Hematopoietic multipotent progenitor cell treated with erythropoietin and hydrocortisone succinate and interleukin-3 and kit ligand, for 15 days (in vitro differentiated cells): ENCODE measurements around the gene CROCC2.

Experiments used
- DNase-seq: peaks from one replicate; pipeline ENCODE4 v3.0.0-alpha.2; 2015; ENCODE audit warnings: low spot score

The CROCC2 gene

DNA sequence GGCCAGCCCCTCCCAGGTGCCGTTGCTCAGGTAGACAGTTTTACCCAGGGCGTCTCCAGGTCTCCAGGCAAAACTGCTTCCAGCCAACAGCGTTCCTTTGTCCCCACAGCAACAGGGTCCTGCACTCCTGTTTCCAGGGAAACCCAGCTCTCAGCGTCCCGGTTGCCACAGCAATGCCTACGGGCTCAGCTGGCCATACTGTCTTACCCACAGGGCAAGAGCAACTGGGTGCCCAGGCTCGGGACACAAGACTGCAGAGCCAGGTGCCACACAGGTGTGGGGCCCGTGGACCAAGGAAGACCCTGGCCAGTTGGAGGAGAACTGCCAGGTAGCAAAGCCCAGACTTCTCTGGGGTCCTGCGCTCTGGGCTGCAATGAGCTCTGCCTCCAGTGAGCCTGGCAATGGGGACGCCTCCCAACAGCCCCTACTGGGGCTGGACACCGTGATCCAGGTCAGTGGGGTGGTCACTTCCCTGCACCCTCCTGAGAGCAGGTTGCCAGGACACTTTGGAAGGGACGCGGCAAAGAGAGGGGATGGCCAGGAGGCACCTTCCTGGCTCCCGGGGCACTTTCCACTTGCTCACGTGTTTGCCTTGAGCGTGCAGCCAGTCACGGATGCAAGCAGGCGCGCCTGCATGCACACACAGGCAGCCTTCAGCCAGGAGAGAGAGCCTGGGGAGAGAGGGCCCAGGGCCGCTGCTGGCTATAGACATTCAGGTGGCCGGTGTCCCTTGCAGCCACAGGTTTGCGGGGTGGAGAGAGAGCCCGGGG is at the start of gene CROCC2:
Gene CROCC2 (plus strand): TSS at position 196 of the 770 bp plus-strand sequence. CDS start 178 bp downstream, at position 374.
- no peak for DNase-seq

DNA sequence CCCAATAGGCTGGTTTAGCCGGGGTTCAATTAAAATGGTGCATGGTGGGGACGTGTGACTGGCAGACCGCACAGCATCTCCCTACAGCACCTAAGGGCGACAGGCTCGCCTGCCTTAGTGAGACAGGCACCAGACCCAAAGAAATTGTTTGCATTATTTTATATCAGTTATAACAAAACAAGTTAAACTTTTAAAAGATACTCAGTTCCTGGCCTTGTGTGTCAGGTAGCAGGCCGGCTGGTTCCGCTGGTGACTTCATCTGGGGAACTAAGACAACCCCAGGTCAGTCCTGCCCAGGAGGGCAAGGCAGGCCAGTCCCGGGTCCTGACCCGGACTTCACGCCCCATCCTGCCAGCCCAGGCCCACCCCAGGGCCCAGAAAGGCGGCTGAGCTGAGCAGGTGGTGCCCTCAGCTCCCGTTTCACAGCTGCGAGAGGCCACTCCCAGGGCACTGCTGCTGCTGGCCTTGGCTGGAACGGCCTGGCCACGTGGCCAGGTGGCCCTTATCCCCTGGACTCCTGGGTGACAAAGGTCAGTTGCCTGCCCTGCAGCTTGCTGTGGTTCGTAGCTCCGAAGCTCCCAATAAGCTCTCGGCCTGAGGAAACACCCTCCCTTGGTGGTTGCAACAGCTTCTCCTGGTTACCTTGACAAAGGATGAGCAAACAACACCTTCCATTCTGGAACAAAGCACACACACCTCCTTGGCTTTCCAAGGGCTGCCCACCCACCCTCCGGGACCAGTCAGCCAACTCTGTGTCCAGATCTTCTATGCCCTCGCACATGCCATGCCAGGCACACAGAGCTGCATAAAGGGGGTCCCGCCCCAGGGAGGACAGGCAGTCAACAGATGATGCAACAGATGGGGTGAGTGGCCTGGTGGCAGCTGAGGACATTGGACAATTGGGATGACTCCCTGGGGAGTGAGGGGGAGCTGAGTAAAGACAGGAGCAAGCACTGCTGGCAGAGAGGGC is 48.8 kb upstream of the CROCC2 start:
- DNase-seq = no peak

DNA sequence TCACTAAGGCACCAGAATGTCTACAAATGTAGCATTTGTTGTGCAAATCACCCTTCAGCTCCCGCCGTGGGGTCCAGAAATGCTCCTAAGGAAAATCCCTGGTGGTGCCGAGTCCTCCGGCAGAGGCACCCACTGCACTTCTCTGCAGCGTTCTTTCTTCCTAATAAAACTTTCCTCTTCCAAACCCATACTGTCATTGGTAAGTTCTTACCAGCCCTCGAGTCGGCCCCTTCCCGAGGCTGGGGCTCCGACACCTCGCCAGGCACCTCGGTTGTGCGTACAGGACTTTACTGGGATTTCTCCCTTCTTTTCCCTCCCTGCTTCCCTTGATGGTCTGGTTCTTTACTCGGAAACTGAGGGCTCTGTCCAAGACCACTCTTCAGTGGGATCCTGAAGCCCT is 47.8 kb upstream of the CROCC2 start:
- DNase-seq = no peak

DNA sequence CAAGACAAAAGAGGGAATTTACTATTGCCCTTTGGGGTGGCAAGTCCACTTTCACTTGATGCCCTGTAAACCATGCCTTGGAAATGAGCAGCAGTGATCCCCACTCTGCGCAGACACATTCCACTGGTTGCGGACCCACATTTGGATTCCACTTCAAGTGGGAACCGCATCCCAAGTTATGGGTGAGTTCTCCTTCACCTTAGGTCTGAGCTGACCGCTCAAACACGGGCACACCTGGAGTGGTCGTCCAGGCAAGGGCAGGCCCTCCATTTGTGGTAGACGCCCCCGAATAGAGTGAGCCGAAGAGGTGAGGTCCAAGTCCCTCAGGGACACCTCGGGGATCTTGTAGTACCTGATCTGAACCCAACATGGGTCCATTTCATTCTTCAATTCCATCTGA is 47.3 kb upstream of the CROCC2 start:
- DNase-seq = no peak

DNA sequence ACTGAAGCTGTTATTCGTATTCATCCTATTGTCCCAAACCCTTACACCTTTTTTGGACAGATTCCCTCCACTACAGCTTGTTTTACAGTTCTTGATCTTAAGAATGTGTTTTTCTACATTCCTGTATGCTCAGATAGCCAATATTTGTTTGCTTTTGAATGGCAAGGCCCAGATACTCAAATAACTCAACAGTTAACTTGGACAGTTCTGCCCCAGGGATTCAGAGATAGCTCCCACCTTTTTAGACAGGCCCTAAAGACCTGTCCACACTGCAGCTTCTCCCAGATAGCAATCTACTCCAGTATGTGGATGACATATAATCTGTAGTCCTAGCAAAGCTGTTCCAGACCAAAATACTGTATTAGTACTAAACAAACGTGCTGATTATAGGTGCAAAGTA is 44.6 kb upstream of the CROCC2 start:
- no peak for DNase-seq

DNA sequence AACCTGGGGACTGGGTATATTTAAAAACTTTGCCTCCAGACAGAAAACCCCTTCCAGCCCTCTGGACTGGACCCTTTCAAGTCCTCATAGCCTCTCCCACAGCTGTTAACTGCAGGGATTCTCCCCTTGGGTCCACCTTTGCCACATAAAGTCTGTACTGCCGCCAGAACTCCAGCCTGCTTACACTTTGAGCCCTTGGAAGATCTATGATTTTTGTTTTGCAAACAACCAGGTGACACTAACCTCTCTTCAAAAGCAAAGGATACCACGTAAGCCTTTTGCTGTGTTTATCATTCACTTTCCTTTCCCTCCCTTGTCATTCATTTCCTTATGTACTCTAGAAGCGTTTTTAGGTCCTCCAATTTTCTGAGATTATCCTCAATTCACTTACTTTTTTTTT is 41.7 kb upstream of the CROCC2 start:
- no peak for DNase-seq

DNA sequence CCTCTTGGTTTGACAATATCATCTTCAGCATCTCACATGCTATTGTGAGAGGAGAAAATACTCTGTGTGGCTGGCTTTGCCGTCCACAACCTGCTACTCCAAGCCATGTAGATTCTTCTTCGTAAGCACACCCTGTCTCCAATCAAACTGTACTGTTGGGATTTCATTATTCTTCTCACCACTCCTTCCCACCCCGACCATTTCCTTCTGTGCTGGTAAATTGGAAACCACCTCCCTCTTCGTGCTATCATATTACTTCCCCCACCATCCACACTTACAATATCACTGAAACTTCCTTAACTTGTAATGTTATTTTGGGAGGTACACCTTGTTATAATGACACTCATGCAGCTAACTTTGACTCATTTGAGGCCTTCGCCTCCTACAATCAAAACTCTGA is 40.7 kb upstream of the CROCC2 start:
- DNase-seq = no peak

DNA sequence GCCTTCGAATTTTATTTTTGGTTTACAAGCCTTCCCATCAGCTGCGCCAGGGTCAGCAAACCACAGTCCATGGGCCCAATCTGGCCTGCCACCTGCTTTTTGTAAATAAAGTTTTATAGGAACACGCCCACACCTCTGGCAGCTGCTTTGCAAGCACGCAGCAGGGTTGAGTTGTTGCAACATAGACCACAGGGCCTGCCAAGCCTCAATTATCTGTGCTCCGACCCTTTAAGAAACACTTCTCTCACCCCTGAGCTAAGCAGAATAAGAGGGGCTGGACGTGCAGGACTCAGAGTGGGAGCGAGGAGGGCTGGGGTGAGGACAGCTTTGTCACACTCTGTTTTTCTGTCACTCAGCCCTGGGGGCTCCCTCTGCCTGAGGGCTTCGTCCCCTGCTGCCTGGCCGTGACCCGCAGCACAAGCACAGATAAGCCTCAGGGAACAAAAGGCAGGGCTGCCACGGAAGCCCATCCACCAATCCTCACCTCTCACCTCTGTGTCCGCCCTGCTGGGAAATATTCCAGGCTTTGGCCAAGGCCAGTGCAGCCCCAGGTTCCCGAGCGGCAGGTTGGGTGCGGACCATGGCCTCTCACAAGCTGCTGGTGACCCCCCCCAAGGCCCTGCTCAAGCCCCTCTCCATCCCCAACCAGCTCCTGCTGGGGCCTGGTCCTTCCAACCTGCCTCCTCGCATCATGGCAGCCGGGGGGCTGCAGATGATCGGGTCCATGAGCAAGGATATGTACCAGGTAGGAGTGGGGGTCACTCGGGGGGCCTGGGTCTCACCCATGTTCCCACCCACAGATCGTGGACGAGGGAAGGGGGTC is 37.6 kb upstream of the CROCC2 start, which contains the start of gene AGXT:
Gene AGXT (plus strand): TSS at position 539 of the 823 bp plus-strand sequence. CDS start 42 bp downstream, at position 581.
- DNase-seq = no peak

DNA sequence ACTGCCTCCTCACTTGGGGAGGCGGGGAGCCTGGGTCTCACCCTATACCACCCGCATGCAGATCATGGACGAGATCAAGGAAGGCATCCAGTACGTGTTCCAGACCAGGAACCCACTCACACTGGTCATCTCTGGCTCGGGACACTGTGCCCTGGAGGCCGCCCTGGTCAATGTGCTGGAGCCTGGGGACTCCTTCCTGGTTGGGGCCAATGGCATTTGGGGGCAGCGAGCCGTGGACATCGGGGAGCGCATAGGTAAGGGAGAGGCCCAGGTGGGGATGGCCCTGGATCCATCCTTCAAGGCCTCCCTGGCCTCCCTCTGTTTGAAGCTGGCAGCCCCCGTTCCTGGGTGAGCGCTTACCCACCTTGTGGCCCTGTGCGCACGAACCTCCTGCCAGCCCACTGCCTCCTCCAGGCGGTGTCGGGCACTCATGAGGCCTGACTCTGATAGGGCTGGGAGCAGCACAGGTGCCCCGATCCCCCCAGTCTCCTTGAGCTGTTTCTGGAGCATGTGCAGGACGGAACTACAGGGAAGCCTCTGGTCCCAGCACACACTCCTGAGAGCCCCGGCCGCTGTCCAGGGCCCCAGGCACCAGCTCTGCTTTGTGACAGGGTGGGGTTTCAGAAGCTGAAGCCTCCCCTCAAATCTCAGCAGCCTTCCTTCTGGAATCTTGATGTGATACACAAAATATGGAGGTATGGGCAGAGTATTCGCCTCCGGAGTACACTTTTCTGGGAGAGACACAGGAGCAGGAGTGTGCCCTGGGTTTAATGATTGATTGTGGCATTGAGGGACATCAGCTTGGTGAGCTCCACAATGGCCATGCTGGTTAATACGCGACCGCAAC is 36.8 kb upstream of the CROCC2 start:
- no peak for DNase-seq

DNA sequence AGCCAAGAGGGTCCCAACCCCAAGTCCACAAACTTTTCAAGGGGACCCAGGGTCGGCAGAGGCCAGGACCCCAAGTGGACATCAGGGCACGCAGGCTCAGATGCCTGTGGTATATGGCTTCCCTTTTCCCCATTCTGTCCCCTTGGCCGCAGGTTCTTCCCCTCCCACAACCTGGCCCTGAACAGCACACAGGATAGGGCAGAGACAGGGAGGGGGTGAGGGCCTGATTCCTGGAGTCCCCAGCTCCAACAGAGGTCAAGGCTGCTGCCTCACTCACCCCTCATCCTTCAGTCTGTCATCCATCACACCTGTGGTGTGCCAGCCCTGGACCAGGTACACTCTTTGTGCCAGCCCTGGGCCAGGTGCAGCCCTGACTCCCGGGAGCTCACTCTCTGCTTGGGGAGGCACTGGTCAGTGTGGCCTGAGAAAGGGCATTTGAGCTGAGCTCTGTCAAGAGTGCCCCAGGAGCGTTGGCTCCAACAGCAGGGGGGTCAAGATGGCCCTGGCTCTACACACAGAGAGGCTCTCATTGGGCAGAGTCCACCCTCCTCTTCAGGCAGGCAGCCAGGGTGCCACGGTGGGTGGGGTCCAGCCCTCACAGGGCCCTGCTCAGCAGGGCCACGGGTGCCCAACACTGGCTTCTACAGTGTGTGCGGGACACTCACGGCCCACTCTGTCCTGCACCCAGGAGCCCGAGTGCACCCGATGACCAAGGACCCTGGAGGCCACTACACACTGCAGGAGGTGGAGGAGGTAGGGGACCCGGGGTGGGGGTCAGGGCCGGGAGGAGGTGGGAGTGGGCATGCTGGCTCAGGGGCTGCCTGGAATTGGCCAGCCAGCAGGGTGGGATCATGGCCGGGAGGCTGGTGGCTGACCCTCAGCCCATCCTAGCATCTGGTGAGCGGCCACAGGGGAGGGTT is 35.9 kb upstream of the CROCC2 start:
- DNase-seq = no peak

DNA sequence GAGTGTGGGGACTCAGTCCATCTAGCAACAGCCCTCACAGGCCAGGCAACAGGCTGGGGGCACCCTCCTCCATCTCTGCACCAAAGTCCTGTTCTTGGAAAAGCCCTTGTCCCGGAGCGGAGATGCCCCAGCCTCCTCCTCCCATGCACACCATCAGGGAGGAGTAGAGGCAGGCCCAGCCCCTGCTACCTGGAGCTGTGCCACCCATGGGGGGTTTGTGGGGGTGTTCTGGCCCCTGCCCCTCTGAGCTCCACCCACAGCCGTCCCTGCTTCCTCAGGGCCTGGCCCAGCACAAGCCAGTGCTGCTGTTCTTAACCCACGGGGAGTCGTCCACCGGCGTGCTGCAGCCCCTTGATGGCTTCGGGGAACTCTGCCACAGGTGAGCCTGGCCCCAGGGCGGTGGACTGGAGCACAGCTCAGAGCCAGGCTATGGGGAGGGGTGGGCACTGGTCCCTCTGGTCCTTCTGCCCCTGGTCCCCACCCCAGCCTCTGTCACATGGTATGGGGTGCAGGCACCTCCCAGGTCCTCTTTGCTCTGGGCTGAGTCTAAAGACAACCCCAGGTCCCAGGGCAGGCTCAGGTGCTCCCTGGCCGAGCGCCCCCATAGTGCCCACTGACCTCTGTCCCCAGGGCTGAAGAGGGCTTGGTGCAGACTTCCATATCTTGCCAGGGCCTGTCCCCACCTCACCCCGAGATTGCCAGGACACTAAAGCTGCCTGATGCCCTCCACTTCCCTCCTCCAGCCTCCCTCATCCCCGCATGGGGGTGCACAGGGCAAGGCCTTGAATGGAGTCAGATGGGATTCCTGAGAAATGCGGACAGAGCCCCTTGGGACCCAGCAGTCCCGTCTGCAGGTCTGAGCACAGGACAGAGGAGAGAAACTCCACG is 34.8 kb upstream of the CROCC2 start:
- DNase-seq = no peak

DNA sequence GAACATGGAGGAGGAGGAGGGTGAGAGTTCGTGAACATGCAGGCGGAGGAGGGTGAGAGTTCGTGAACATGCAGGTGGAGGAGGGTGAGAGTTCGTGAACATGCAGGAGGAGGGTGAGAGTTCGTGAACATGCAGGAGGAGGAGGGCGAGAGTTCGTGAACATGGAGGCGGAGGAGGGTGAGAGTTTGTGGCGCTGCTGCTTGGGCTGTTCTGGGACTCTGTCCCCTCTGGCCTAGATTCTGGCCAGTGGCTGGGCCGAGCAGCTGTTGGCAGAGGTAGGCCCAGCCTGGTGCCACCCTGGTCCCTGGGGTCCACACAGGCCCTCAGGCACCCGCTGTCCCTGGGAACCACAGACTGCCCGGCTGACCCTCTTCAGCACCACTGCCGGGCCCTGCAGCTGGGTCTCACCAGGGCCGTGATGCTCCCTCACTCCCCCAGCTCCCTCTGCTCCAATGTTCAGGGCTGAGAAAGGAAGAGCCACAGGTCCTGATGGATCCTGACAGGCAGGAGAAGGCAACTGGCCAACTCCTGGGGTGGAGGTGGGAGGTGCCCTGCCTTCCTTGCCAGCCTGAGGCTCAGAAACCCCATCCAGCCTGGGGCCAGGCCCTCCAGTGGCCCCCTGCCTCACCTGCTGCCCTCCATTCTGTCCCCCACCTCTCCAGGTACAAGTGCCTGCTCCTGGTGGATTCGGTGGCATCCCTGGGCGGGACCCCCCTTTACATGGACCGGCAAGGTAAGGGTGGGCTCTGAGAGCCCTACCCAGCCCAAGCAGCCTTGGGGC is 33.6 kb upstream of the CROCC2 start:
- no peak for DNase-seq

DNA sequence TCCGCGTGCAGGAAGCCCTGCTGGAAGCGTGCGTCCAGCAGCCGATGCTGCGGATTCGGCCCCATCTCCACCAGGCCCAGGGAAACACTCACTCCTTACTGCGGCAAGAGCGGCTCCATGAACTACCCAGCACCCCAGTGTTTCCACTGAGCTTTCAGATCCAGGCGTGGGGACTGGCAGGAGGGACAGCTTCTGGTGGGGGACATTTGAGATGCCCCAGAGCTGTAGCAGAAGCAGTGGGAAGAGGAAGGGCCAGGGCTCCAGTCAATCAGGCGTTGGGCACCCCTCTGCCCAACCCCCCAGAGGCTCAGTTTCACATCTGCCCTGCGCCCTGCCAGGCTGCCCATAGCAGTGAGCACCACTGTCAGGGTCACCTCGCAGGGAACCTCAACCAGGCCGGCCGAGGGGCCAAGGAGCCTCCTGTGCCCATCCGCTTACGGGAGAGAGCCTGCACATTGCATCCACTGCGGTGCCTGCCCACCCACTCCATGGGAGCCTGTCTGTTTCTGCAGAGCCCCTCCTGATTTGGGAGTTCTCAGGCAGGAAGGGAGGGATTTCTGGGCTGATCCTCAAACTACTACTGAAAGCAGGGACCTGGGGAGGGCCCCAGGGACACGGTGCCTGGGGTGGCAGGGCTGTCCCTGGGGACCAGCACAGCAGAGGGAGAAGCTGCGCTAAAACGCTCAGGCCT is 32.9 kb upstream of the CROCC2 start:
- no peak for DNase-seq

DNA sequence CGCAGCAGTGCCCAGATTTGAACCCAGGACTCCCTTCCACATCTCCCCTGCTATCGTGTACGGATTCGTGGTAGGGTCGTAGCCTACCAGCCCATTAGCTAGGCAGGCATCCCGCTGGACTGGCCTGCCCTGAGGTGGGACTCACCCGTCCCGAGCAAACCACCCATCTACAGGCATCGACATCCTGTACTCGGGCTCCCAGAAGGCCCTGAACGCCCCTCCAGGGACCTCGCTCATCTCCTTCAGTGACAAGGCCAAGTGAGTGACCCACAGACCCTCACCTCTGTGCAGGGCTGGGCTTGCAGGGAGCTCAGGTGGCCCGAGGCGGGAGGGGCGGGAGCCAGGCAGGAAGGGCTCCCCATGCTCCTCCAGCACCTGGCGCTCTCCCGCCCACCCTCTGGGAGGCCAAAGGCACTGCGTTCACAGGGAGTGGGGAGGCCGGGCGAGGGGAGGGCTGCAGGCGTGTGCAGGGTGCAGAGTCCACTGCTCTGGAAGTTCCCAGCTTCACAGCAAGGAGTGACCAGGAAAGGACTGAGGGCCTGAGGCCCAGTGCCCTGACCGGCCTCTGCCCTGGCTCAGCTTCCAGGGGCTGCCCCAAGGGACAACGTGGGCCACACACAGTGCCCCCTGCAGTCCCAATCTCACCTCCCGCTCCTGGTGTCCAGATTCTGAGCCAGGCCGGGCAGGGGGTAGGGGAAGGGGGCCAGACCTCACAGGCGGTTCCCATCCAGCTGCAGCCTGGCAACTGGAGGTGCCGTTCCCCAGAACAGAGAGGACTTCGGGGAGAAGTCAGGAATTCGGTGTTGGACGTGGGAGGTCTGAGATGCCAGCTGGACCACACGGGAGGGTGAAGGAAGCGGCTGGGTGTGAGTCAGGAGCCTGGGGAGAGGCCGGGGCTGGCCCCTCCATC is 32.1 kb upstream of the CROCC2 start:
- DNase-seq = no peak

DNA sequence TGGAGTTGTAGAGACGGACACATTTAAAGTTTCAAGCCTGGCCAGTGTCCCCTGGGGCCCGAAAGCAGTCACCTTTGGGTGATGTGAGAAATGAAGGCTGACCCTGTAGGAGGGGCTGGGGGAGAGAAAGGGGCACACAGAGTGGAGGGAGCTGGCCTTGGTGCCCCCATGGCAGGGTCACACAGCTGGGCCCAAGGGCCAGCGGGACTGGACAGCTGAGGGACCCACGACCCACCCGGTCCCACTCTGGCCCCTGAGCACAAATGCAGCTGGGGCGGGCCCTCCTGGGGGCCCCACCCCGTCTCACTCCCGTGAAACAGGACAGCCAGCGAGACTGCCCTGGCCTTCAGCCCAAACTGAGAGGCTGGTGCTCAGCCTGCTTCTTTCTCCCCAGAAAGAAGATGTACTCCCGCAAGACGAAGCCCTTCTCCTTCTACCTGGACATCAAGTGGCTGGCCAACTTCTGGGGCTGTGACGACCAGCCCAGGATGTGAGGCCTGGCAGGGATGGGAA is 31.4 kb upstream of the CROCC2 start:
- DNase-seq = no peak
